Adrenal gland (tissue), 12 donors: Measurements from ENCODE around the gene FURIN. TPM values are rescaled to one million over a fixed set of nuclear protein-coding genes. Genes with fewer than 3 reads are reported as not detected.

ENCODE experiments used
- DNase-seq, 7 donors: peaks; one replicate each; pipeline ENCODE4 v3.0.0-alpha.2; 2019 to 2020
- H3K27ac ChIP-seq, 5 donors: fragments of 200-600 bp; sonication (generic) in 4 of 5; 1 replicate in 3 of 5; 2 replicates in 2 of 5; pipeline versions ENCODE4 v1.5.1 to v1.8.0; 2016 to 2020; ENCODE audit warnings: mild to moderate bottlenecking in 1 of 5
- H3K27me3 ChIP-seq: fragments of 200-600 bp; 2 replicates; pipeline ENCODE4 v1.8.0; 2021
- H3K36me3 ChIP-seq, 2 donors: fragments of 200-600 bp; replicated peaks in 1 of 2; 1 replicate in 1 of 2; 2 replicates in 1 of 2; pipeline versions ENCODE4 v1.5.1 to v1.8.0; 2018 to 2022
- H3K4me1 ChIP-seq, 2 donors: fragments of 200-600 bp; replicated peaks in 1 of 2; 1 replicate in 1 of 2; 2 replicates in 1 of 2; pipeline versions ENCODE4 v1.5.1 to v1.8.0; 2018 to 2021
- H3K4me3 ChIP-seq, 4 donors: fragments of 200-600 bp; sonication (generic) in 3 of 4; one replicate each; pipeline ENCODE4 v1.5.1; 2016 to 2018
- H3K9me3 ChIP-seq, 3 donors: fragments of 200-600 bp; sonication (generic) in 1 of 3; replicated peaks in 1 of 3; 1 replicate in 2 of 3; 2 replicates in 1 of 3; pipeline versions ENCODE4 v1.5.1 to v1.8.0; 2016 to 2021
- CTCF ChIP-seq, 6 experiments: fragments of 450-650 bp in 4 of 6; fragments of 200-600 bp in 2 of 6; sonication (generic) in 1 of 6; IDR thresholded peaks; 1 replicate in 5 of 6; 2 replicates in 1 of 6; pipeline versions ENCODE4 v1.5.1 to v1.8.0; 2016 to 2021; ENCODE audit warnings: antibody characterized with exemption in 6 of 6, mild to moderate bottlenecking in 2 of 6, moderate library complexity in 1 of 6
- POLR2A ChIP-seq, 2 donors: fragments of 450-650 bp; IDR thresholded peaks; one replicate each; pipeline ENCODE4 v1.6.1; 2017; ENCODE audit warnings: antibody characterized with exemption in 2 of 2, mild to moderate bottlenecking in 2 of 2, moderate library complexity in 1 of 2
- WGBS, 4 donors: extraction: QIAGEN DNeasy Blood & Tissue Kit in 2 of 4; methylation state at CpG; one replicate each; pipeline versions ENCODE4 v1.1.5 to v1.1.7; 2013 to 2017; 5-methylcytosine and 5-hydroxymethylcytosine counted together
- intact Hi-C, 2 donors: fragments of 100-400 bp; cut with DNase I; formaldehyde crosslinking; loops; one replicate each; pipeline versions ENCODE4 v1.14.1 to v1.15.0; 2022 to 2023
- polyA plus RNA-seq, 3 donors: library from polyadenylated mRNA; stranded (reverse); fragments of 200-250 nt in 2 of 3; fragments of 350-450 nt in 1 of 3; fragmentation: Illumina TruSeq in 1 of 3; extraction: RNeasy Lipid Tissue Mini Kit (QIAGEN cat#74804) in 1 of 3; gene quantifications; one replicate each; pipeline ENCODE4 v1.2.3, GENCODE V29; 2013 to 2014
- total RNA-seq, 9 donors: library from RNA; depleted of rRNA in 4 of 9; stranded (reverse); fragments of >200 nt in 4 of 9; fragments of 120-200 nt in 1 of 9; fragmentation: NEBNext Ultra II Directional in 1 of 9; extraction: Animal tissue kit (Norgen Biotek cat#: 25700) in 1 of 9; gene quantifications; one replicate each; pipeline versions ENCODE4 v1.1.0 to v1.2.4, GENCODE V29; 2013 to 2023
- donor health status: healthy with polysubstance abuse.
- donor health status: Bipolar disorder and iron deficiency.
- donor health status: DM: yes; HTN: yes; CAD: no.
- donor health status: DM: no; HTN: no; CAD: no.
- donor health status: DM: no; HTN: no; CAD: no.
- donor health status: DM: yes; HTN: yes; CAD: no.

The FURIN gene
- total and polyA plus RNA-seq, 12 donors = 11.5 to 119 (median 45.2) TPM

DNA sequence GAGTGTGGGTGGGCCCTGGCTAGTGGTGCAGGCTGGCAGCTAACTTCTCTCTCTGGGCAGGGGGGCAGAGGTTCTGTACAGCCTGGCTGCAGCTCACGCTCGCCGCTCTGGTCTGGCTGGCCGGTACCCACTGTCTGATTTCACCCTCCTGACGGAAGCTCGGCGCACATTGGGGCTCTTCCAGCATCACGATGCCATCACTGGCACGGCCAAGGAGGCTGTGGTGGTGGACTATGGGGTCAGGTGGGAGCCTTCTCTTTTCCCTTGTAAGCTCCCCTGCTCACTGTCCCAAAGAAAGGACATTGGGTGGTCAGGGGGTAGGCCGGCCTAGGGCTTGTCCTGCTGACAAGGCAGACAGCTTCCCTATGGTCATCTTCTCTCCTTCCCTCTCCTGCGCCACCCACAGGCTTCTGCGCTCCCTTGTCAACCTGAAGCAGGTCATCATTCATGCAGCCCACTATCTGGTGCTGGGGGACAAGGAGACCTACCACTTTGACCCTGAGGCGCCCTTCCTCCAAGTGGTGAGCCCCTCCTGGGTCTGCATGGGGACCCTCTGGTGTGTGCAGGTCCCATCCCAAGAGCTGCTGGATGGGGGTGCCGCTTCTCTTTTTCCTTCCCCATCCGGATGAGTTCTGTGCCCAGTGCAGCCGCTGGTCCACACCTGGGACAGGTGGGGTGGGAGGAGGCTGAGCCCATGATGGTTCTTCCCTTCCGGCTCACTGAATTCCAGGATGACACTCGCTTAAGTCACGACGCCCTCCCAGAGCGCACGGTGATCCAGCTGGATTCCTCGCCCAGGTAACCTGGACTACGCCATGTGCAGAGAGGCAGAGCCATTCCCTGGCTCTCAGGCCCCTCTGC lies 42.3 kb downstream of the FURIN start:
- WGBS, 4 donors = 93 to 97% (median 96%) methylated on average over 14 to 24 of the region's 24 CpGs

DNA sequence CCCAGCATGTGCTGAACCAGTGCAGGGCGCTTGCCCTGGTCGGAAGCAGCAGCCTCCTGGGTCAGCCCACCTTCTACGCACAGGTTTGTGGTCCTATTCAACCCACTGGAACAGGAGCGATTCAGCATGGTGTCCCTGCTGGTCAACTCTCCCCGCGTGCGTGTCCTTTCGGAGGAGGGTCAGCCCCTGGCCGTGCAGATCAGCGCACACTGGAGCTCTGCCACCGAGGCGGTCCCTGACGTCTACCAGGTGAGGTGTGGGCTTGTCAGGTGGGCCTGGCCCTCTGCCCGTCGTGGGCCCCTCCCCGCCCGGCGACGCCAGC lies 42.9 kb downstream of the FURIN start:
- no peak overlapping the region for H3K4me3 ChIP-seq
- H3K27ac ChIP-seq = no peak overlapping the region
- TF ChIP-seq POLR2A (IDR thresholded peaks at IDR 0.05) = no peak
- no peak for TF ChIP-seq CTCF (IDR thresholded peaks at IDR 0.05)
- WGBS, 4 donors = 92 to 95% (median 93%) methylated on average over 12 to 19 of the region's 19 CpGs
- DNase-seq = no peak
- peaks cover 14 to 15% of the 10 kb centered on the region in 2 donors for H3K4me1 ChIP-seq
- H3K9me3 ChIP-seq = no peaks in the 10 kb centered on the region
- no peaks in the 10 kb centered on the region for H3K27me3 ChIP-seq
- intact Hi-C loops = no loop called here
- peaks cover 0 to 95% of the 10 kb centered on the region in 2 donors for H3K36me3 ChIP-seq

More for the DNA sequence above, 42.3 kb downstream of the FURIN start:
- H3K27ac ChIP-seq = no peak overlapping the region
- no peak for DNase-seq
- H3K4me3 ChIP-seq = no peak overlapping the region
- intact Hi-C loops = no loop called here
- no peak for TF ChIP-seq POLR2A (IDR thresholded peaks at IDR 0.05)
- TF ChIP-seq CTCF (IDR thresholded peaks at IDR 0.05) = no peak
- no peaks in the 10 kb centered on the region for H3K9me3 ChIP-seq
- peaks cover 0 to 98% of the 10 kb centered on the region in 2 donors for H3K36me3 ChIP-seq
- no peaks in the 10 kb centered on the region for H3K27me3 ChIP-seq
- peaks cover 8 to 9% of the 10 kb centered on the region in 2 donors for H3K4me1 ChIP-seq

- 89 to 93% (median 91%) methylated on average over 19 to 30 of the region's 30 CpGs for WGBS, 4 donors
- Histone ChIP-seq H3K36me3 (peaks cover 0 to 95% of the 10 kb centered on the region in 2 donors), H3K9me3 (no peaks in the 10 kb centered on the region), H3K27ac (no peak overlapping the region), H3K4me3 (no peak overlapping the region), H3K4me1 (peaks cover 16 to 20% of the 10 kb centered on the region in 2 donors), H3K27me3 (no peaks in the 10 kb centered on the region)
- DNase-seq = no peak
- TF ChIP-seq POLR2A (IDR thresholded peaks at IDR 0.05) (no peak), CTCF (IDR thresholded peaks at IDR 0.05) (no peak)
- intact Hi-C loops = no loop called here
Measured at GRCh38 chr15:90911906-90912769, 43.8 kb downstream of the FURIN start.

DNA sequence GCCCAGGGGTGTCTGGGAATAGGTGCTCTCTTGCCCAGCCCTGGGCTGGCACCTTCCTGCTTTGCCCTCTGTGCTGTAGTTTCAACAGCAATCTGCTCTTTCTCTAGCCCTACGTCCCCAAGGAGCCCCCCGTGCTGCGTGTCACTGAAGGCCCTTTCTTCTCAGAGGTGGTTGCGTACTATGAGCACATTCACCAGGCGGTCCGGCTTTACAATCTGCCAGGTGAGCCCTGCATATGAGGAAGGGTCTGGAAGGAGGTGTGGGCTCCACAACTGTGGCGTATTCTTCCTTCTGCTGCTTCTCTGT lies 44.3 kb downstream of the FURIN start:
- H3K4me3 ChIP-seq = no peak overlapping the region
- no peaks in the 10 kb centered on the region for H3K9me3 ChIP-seq
- H3K36me3 ChIP-seq = peaks cover 0 to 95% of the 10 kb centered on the region in 2 donors
- whole genome bisulfite sequencing, 4 donors = 93 to 97% (median 96%) methylated on average over 7 of the region's 7 CpGs
- peaks cover 16 to 20% of the 10 kb centered on the region in 2 donors for H3K4me1 ChIP-seq
- no peak for DNase-seq
- TF ChIP-seq POLR2A (IDR thresholded peaks at IDR 0.05) (no peak), CTCF (IDR thresholded peaks at IDR 0.05) (no peak)
- no peaks in the 10 kb centered on the region for H3K27me3 ChIP-seq
- no peak overlapping the region for H3K27ac ChIP-seq
- intact Hi-C loops = no loop called here
